Right lobe of liver (tissue), 6 donors: ENCODE results near the gene UGT1A8. TPM values are rescaled to one million over a fixed set of nuclear protein-coding genes. Genes with fewer than 3 reads are reported as not detected.
"Not testable (repeated sequence)": the region's sequence is repeated elsewhere in the genome, so short reads cannot be mapped to it uniquely, and the experiment has no call there.

Source experiments
- ATAC-seq, 4 donors: fragments of 200-7000 bp; cut with Tn5 transposase; one replicate each; pipeline ENCODE4 v1.9.1; 2020; ENCODE audit warnings: mild to moderate bottlenecking in 4 of 4, moderate library complexity in 4 of 4
- DNase-seq, 3 donors: peaks; one replicate each; pipeline ENCODE4 v3.0.0-alpha.2; 2020
- H3K27ac ChIP-seq, 3 donors: fragments of 200-600 bp; one replicate each; pipeline ENCODE4 v1.8.0; 2022
- H3K27me3 ChIP-seq, 2 donors: fragments of 200-600 bp; one replicate each; pipeline ENCODE4 v1.8.0; 2022
- H3K36me3 ChIP-seq, 4 donors: fragments of 200-600 bp; sonication (generic) in 1 of 4; one replicate each; pipeline versions ENCODE4 v1.5.1 to v1.8.0; 2017 to 2022; ENCODE audit warnings: control low read depth in 1 of 4
- H3K4me1 ChIP-seq, 4 donors: fragments of 200-600 bp; sonication (generic) in 1 of 4; one replicate each; pipeline versions ENCODE4 v1.5.1 to v1.8.0; 2017 to 2022; ENCODE audit warnings: control low read depth in 1 of 4
- H3K4me3 ChIP-seq, 3 donors: fragments of 200-600 bp; one replicate each; pipeline ENCODE4 v1.8.0; 2022
- H3K9me3 ChIP-seq, 4 donors: fragments of 200-600 bp; sonication (generic) in 1 of 4; one replicate each; pipeline versions ENCODE4 v1.5.1 to v1.8.0; 2017 to 2022; ENCODE audit warnings: control low read depth in 1 of 4
- CTCF ChIP-seq, 4 donors: fragments of 200-600 bp in 3 of 4; fragments of 450-650 bp in 1 of 4; IDR thresholded peaks; one replicate each; pipeline versions ENCODE4 v1.5.1 to v1.8.0; 2016 to 2022; ENCODE audit warnings: antibody characterized with exemption in 4 of 4, mild to moderate bottlenecking in 2 of 4
- POLR2A ChIP-seq: fragments of 450-650 bp; IDR thresholded peaks from one replicate; pipeline ENCODE4 v1.6.1; 2017; ENCODE audit warnings: antibody characterized with exemption, mild to moderate bottlenecking
- WGBS: methylation state at CpG from one replicate; pipeline ENCODE4 v1.1.6; 2018; ENCODE audit warnings: low coverage, low lambda C conversion rate; ENCODE audit not compliant: insufficient coverage; ENCODE audit errors: missing lambda C conversion rate; 5-methylcytosine and 5-hydroxymethylcytosine counted together
- intact Hi-C, 2 donors: fragments of 100-400 bp; cut with DNase I; formaldehyde crosslinking; loops; one replicate each; pipeline versions ENCODE4 v1.11.2 to v1.14.1; 2022
- long read RNA-seq: library from polyadenylated mRNA; unstranded; transcript quantifications from one replicate; pipeline ENCODE4 v2.0.0, GENCODE V29; 2019
- total RNA-seq, 6 experiments: library from RNA; depleted of rRNA in 2 of 6; stranded (reverse); fragments of >200 nt in 2 of 6; fragmentation: NEBNext Ultra II Directional in 3 of 6; extraction: Animal tissue kit (Norgen Biotek cat#: 25700) in 3 of 6; gene quantifications; one replicate each; pipeline versions ENCODE4 v1.1.0 to v1.2.4, GENCODE V29; 2016 to 2023
- donor health status: DM: no; HTN: yes; CAD: no.
- donor health status: DM: no; HTN: no; CAD: no.
- donor health status: DM: no; HTN: no; CAD: no.
- donor health status: DM: no; HTN: yes; CAD: no.
- donor health status: DM: no; HTN: yes; CAD: no.

The UGT1A8 gene
- total RNA-seq = 1 to 10 TPM in 3 of 6 experiments, under 1 TPM in 3; 0.51 to 3.8 (median 1.7) TPM
- long read RNA-seq = 0 reads

DNA sequence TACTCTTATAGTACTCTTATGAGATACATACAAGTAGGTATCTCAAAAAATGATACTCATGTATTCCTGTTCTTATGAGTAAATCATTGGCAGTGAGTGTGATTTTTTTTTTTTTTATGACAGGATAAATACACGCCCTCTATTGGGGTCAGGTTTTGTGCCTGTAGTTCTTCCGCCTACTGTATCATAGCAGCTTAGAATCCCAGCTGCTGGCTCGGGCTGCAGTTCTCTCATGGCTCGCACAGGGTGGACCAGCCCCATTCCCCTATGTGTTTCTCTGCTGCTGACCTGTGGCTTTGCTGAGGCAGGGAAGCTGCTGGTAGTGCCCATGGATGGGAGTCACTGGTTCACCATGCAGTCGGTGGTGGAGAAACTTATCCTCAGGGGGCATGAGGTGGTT lies at the start of gene UGT1A8:
Gene UGT1A8 (plus strand): TSS at position 158 of the 400 bp plus-strand sequence. CDS start 75 bp downstream, at position 233.
- ATAC-seq, H3K4me3 ChIP-seq, H3K27me3 ChIP-seq, H3K36me3 ChIP-seq, H3K27ac ChIP-seq, H3K9me3 ChIP-seq, H3K4me1 ChIP-seq, intact Hi-C loops, DNase-seq: not testable (repeated sequence)
- 96% methylated on average over 4 of the region's 5 CpGs for WGBS

DNA sequence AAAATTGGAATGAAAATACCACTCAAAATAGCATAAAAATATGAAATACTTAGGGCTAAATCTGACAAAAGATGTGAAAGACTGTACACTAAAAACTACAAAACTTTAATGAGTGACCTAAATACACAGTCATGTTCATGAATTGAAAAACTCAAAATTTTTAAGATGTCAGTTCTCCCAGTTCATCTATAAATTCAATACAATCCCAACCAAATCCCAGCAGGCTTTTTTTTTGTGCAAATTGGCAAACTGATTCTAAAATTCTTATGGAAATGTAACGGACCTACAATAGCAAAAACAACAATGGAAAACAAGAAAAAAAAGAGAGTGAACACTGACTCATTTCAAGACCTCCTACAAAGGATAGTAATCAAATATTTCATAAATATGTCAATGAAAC lies 46.4 kb upstream of the UGT1A8 start:
- Histone ChIP-seq H3K4me1 (no peaks in the 10 kb centered on the region), H3K27me3 (no peaks in the 10 kb centered on the region), H3K9me3 (no peaks in the 10 kb centered on the region), H3K27ac (no peak overlapping the region), H3K4me3 (no peak overlapping the region), H3K36me3 (no peaks in the 10 kb centered on the region)
- intact Hi-C loops = no loop called here
- ATAC-seq (no peak), DNase-seq (no peak)
- TF ChIP-seq POLR2A = no peak
- no peak for TF ChIP-seq CTCF (IDR thresholded peaks at IDR 0.05)
- WGBS = 39% methylated on average over 1 of the region's 1 CpG

DNA sequence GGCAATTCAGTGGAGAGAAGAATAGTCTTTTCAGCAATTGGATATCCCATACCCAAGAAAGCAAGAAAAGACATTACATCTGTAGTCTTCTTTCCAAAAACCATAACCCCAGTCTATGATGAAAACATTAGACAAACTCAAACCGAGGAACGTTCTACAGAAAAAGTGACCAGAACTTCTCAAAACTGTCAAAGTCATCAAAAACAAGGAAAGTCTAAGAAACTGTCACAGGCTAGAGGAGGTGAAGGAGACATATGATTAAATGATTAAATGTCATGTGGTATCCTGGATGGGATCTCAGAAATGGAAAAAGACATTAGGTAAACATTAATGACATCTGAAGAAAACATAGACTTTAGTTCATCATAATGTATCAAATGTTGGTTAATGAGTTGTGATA lies 46.0 kb upstream of the UGT1A8 start:
- intact Hi-C loops = no loop called here
- H3K4me3 ChIP-seq = no peak overlapping the region
- no peaks in the 10 kb centered on the region for H3K9me3 ChIP-seq
- TF ChIP-seq CTCF (IDR thresholded peaks at IDR 0.05) (no peak), POLR2A (no peak)
- WGBS = 74% methylated on average over 2 of the region's 2 CpGs
- H3K27ac ChIP-seq = no peak overlapping the region
- no peaks in the 10 kb centered on the region for H3K27me3 ChIP-seq
- H3K4me1 ChIP-seq = no peaks in the 10 kb centered on the region
- no peak for ATAC-seq
- no peaks in the 10 kb centered on the region for H3K36me3 ChIP-seq
- DNase-seq = no peak

- no peak overlapping the region for H3K4me3 ChIP-seq
- no peaks in the 10 kb centered on the region for H3K4me1 ChIP-seq
- H3K9me3 ChIP-seq = no peaks in the 10 kb centered on the region
- H3K36me3 ChIP-seq = no peaks in the 10 kb centered on the region
- intact Hi-C loops = no loop called here
- 85% methylated on average over 4 of the region's 4 CpGs for WGBS
- ATAC-seq (no peak), DNase-seq (no peak)
- TF ChIP-seq CTCF (IDR thresholded peaks at IDR 0.05) (no peak), POLR2A (no peak)
- no peaks in the 10 kb centered on the region for H3K27me3 ChIP-seq
- H3K27ac ChIP-seq = no peak overlapping the region
Measured at GRCh38 chr2:233572468-233572867, 45.0 kb upstream of the UGT1A8 start.

DNA sequence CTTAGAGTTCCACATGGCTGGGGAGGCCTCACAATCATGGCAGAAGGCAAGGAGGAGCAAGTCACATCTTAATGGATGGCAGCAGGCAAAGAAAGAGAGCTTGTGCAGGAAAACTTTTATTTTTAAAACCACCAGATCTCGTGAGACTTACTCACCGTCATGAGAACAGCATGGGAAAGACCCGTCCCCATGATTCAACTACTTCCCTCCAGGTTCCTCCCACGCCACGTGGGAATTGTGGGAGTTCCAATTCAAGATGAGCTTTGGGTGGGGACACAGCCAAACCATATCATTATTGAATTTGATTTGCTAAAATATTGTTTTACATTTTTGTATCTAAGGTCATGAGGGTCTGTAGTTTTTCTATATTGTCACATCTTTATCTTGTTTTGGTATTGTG lies 40.1 kb upstream of the UGT1A8 start:
- ATAC-seq, intact Hi-C loops, DNase-seq, H3K27ac ChIP-seq, H3K27me3 ChIP-seq, H3K9me3 ChIP-seq, H3K4me3 ChIP-seq, H3K4me1 ChIP-seq, H3K36me3 ChIP-seq: not testable (repeated sequence)
- 7% methylated on average over 3 of the region's 5 CpGs for WGBS

DNA sequence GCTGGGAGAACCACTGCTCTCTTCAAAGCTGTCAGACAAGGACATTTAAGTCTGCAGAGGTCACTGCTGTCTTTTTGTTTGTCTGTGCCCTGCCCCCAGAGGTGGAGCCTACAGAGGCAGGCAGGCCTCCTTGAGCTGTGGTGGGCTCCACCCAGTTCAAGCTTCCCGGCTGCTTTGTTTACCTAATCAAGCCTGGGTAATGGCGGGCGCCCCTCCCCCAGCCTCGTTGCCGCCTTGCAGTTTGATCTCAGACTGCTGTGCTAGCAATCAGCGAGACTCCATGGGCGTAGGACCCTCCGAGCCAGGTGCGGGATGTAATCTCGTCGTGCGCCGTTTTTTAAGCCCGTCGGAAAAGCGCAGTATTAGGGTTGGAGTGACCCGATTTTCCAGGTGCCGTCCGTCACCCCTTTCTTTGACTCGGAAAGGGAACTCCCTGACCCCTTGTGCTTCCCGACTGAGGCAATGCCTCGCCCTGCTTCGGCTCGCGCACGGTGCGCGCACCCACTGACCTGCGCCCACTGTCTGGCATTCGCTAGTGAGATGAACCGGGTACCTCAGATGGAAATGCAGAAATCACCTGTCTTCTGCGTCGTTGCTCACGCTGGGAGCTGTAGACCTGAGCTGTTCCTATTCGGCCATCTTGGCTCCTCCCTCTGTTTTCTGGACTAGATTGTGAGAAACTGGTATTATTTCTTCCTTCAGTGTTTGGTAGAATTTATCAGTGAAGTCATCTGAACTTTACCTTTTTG lies 34.0 kb upstream of the UGT1A8 start:
- peak overlapping the region in 1 of 3 donors; percentile 37 for H3K4me3 ChIP-seq
- intact Hi-C loops, ATAC-seq, H3K36me3 ChIP-seq, H3K9me3 ChIP-seq, H3K4me1 ChIP-seq, H3K27me3 ChIP-seq, H3K27ac ChIP-seq, DNase-seq: not testable (repeated sequence)
- WGBS = 86% methylated on average over 18 of the region's 35 CpGs
